DOHH2 (cell line): ENCODE results near the gene PRDM16.

Experiments used
- CTCF ChIP-seq: fragments of 200-600 bp; sonication (generic); IDR thresholded peaks from one replicate; pipeline ENCODE4 v1.5.1; 2014; ENCODE audit warnings: antibody characterized with exemption, mild to moderate bottlenecking, low read depth, low read length; ENCODE audit not compliant: poor library complexity, severe bottlenecking
- EZH2phosphoT487 ChIP-seq: fragments of 200-600 bp; sonication (generic); IDR thresholded peaks from 2 replicates; pipeline ENCODE4 v1.6.1; 2017; ENCODE audit warnings: borderline replicate concordance, mild to moderate bottlenecking, antibody characterized with exemption, low read length, moderate library complexity, mixed read lengths

- TF ChIP-seq CTCF (no peak), EZH2phosphoT487 (no peak)
These were observed 167.4 kb downstream of the PRDM16 start for GRCh38 chr1:3236361-3236760.
